ENCODE results near the gene WDR64.
"Not testable (repeated sequence)": the region's sequence is repeated elsewhere in the genome, so short reads cannot be mapped to it uniquely, and the experiment has no call there.

WDR64 gene

GRCh38 chr1:241659016-241659415 lies 6.9 kb downstream of the WDR64 start:
- DNase-seq: not testable (repeated sequence)

GRCh38 chr1:241660424-241660972 lies 8.4 kb downstream of the WDR64 start:
- DNase-seq: no peak

GRCh38 chr1:241666419-241666818 lies 14.3 kb downstream of the WDR64 start:
- no peak for DNase-seq

- DNase-seq: no peak
Measured at GRCh38 chr1:241672301-241672700, 20.2 kb downstream of the WDR64 start.

GRCh38 chr1:241674805-241675384 lies 22.8 kb downstream of the WDR64 start:
- no peak for DNase-seq

GRCh38 chr1:241675983-241676382 lies 23.9 kb downstream of the WDR64 start:
- DNase-seq: no peak

GRCh38 chr1:241677201-241677600 lies 25.1 kb downstream of the WDR64 start:
- DNase-seq: no peak

GRCh38 chr1:241678536-241678935 lies 26.5 kb downstream of the WDR64 start:
- DNase-seq: no peak

GRCh38 chr1:241679404-241679803 lies 27.3 kb downstream of the WDR64 start:
- no peak for DNase-seq

- no peak for DNase-seq
Measured at GRCh38 chr1:241679961-241680360, 27.9 kb downstream of the WDR64 start.

GRCh38 chr1:241681861-241682448 lies 29.9 kb downstream of the WDR64 start:
- DNase-seq: not testable (repeated sequence)

- DNase-seq: no peak
Measured at GRCh38 chr1:241682921-241683320, 30.8 kb downstream of the WDR64 start.

GRCh38 chr1:241684108-241684507 lies 32.0 kb downstream of the WDR64 start:
- no peak for DNase-seq

- no peak for DNase-seq
Measured at GRCh38 chr1:241688940-241689368, 36.9 kb downstream of the WDR64 start.

- DNase-seq: no peak
Measured at GRCh38 chr1:241695246-241696171, 43.4 kb downstream of the WDR64 start.

GRCh38 chr1:241696172-241696814 lies 44.2 kb downstream of the WDR64 start:
- DNase-seq: no peak

GRCh38 chr1:241696815-241697639 lies 44.9 kb downstream of the WDR64 start:
- no peak for DNase-seq

GRCh38 chr1:241697640-241698018 lies 45.5 kb downstream of the WDR64 start:
- DNase-seq: no peak

- no peak for DNase-seq
Measured at GRCh38 chr1:241698177-241698576, 46.1 kb downstream of the WDR64 start.

GRCh38 chr1:241701483-241702295 lies 49.6 kb downstream of the WDR64 start:
- no peak for DNase-seq

Measured in GOT3 (cell line).